GM18951 (cell line): ENCODE results near the gene CTSD.

Source experiments
- POLR2A ChIP-seq: IDR thresholded peaks from 4 replicates; pipeline ENCODE4 v1.6.1; 2011; ENCODE audit warnings: mild to moderate bottlenecking; ENCODE audit not compliant: insufficient read length, insufficient read depth; ENCODE audit errors: extremely low read depth
- in situ Hi-C: fragments of 300-500 bp; cut with MboI; formaldehyde crosslinking; loops from one replicate; pipeline ENCODE4 v1.12.0; 2022; ENCODE audit warnings: low sequenced_read_pairs, mixed read lengths, inconsistent platforms; ENCODE audit not compliant: unreplicated experiment

The CTSD gene

GRCh38 chr11:1761110-1761856, 2.4 kb downstream of the CTSD start:
- in situ Hi-C loops: no loop called here

GRCh38 chr11:1760351-1761109, 3.2 kb downstream of the CTSD start:
- TF ChIP-seq POLR2A: no peak
- in situ Hi-C loops: no loop called here

More at GRCh38 chr11:1761110-1761856, 2.4 kb downstream of the CTSD start:
- TF ChIP-seq POLR2A: no peak

- no peak for TF ChIP-seq POLR2A
- in situ Hi-C loops: no loop called here
Observed at GRCh38 chr11:1759851-1760220, 3.9 kb downstream of the CTSD start.

GRCh38 chr11:1759151-1759850, 4.4 kb downstream of the CTSD start:
- in situ Hi-C loops: no loop called here
- TF ChIP-seq POLR2A: no peak

DNA sequence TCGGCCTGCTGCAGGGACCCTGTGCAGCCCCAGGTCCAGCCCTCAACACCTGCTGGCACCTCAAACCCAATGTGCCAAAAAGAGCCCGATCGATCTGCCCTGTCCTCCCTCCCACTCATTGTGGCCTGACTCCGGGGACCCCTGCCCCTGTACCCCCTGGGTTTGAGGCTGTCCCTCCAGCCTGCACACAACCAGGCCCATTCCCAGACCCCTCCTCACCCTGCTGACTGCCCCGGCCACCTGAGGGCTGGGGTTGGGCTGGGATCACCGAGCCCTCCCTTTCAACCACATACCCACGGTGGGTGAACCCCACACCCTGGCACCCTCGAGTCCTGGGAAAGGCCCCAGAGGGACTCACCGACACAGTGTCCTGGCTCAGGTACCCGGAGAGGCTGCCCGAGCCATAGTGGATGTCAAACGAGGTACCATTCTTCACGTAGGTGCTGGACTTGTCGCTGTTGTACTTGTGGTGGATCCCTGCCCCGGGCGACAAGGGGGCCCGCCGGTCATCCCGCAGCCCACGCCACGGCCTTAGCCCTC, 5.0 kb downstream of the CTSD start:
- no peak for TF ChIP-seq POLR2A
- in situ Hi-C loops: no loop called here

DNA sequence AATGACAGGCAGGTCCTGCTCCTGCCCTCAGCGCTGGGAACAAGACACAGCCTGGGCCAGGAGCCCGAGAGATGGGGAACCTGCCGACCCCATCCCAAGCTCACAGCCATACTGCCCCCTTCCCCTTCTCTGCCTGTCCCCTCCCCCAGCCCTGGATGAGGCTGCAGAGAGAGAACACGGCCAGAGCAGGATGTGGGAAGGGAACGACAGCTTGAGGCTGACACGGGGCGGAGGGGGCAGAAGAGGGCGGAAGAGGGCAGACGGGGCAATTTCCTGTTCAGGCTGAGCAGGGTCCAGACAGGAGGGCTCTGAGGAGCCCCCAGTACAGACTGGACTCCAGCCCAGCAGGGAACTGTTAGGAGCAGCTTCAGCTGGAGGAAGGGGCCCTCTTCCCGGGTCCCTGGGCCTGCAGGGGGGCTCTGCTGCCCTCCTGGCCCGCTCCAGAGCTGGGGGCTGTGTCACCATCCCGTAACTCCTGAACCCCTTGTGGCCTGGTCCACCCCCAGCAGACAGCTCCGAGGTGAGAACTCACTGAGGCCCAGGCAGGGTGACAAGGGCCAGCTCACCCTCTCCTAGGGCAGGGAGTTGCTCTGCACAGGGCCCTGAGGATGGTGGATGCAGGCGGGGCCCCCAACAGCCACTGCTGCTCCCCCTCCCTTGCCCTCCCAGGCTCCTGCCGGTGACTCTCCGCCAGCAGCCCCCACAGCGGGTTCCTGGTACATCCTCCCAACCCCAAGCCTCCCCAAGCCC, 5.7 kb downstream of the CTSD start:
- no peak for TF ChIP-seq POLR2A

DNA sequence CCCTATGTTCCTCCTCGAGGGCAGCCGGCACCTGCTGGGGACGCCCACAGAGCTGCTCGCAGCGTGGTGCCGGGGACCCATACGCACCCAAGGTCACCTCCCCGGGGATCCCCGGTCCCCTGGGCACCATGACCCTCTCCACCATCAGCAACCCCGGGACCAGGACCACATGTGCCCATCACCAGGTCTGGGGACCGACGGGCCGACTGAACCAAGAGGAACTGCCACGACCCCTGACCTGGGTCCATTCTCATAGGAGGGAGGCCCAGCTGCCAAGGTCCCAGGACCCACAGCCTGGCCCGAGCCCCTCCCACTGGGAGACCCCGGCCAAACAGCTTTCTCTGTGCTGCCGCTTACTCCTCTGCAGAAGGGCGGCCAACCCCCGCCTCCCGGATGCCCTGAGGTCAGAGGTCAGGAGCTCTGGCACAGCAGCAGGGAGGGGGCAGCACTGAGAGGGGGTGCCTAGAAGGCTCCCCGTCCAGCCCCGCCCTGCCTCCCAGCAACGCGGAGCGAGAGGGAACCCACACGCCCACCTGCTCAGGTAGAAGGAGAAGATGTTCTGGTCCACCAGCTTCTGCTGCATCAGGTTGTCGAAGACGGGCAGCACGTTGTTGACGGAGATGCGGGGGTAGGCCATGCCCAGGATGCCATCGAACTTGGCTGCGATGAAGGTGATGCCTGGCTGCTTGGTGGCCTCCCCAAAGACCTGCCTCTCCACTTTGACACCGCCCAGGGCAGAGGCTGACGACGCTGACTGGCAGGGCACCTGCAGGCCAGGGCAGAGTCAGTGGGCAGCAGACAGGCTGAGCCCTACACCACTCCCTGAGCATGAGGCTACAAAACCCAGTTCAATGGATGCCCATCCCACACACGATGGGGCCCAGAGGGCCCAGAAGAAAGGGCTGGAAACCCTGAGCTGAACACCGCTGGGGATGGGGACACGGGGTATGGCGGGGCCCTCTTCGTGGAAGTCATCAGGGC, 6.6 kb downstream of the CTSD start:
- no peak for TF ChIP-seq POLR2A
- in situ Hi-C loops: no loop called here

More for the DNA sequence above, 5.7 kb downstream of the CTSD start:
- in situ Hi-C loops: no loop called here

DNA sequence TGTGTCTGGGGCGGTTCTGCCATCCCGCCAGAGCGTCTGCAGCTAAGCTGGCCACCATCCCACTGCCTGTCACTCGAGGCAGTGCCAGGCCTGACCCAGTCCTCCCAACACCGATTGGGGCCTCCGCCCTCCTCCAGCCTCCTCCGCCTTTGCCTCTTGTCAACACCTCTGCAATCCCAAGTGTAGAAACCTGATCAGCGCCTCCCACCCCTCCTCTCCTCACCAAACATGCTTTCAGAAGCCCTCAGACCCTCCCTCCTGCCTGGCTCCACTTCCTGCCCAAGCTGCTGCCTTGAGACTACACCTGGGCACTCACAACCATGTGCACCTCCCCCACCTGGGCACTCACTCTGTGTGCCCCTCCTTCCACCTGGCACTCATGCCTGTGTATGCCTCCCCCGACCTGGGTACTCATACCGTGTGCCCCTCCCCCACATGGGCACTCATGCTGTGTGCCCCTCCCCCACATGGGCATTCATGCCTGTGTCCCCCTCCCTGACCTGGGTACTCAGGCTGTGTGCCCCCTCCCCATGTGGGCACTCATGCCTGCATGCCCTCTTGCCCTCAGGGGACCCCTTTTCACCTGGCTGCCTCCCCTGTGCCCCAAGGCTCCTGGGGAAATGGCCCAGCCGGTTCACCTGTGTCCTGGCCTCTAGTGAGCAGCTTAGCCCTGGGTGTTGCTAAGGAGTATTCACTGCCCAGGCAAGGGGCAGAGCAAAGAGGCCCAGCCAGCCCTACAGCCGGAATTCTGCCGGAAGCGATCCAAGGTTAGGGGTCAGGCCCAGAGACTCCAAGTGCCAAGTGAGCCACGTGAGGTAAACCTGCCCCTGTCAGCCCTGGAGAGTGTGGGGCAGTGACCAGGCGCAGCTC, 7.8 kb downstream of the CTSD start:
- in situ Hi-C loops: no loop called here
- TF ChIP-seq POLR2A: no peak

GRCh38 chr11:1755344-1755691, 8.4 kb downstream of the CTSD start:
- in situ Hi-C loops: no loop called here
- TF ChIP-seq POLR2A: no peak

GRCh38 chr11:1754376-1755150, 9.2 kb downstream of the CTSD start:
- TF ChIP-seq POLR2A: no peak
- in situ Hi-C loops: no loop called here

DNA sequence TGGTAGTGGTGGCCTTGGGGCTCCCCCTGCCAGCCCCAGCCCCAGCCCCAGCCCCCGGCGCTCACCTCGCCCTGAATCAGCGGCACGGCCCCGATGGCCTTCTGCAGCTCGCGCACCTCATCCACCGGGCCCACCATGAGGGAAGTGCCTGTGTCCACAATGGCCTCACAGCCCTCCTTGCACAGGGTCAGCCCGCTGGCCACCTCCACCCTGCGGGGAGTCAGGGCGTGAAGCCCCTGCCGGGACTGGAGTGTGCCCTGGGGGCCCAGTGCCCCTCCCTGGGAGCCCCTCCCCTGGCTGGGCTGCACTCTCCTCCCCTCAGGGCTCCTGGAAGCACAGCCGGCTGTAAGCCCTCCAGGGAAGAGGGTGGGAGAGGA, 9.8 kb downstream of the CTSD start:
- no peak for TF ChIP-seq POLR2A
- in situ Hi-C loops: no loop called here
